HepG2 (cell line): ENCODE measurements around the gene PPP4C. TPM values are rescaled to one million over a fixed set of nuclear protein-coding genes. Genes with fewer than 3 reads are reported as not detected.

Source experiments
- ELF3 ChIP-seq: IDR thresholded peaks from 2 replicates; pipeline ENCODE4 v1.6.1; 2016; ENCODE audit warnings: missing genetic modification reagents, missing compliant biosample characterization
- HMG20B ChIP-seq: conservative IDR thresholded peaks from 2 replicates; pipeline ENCODE4 v1.6.1; 2016; ENCODE audit warnings: missing genetic modification reagents, missing compliant biosample characterization
- HOXA5 ChIP-seq: sonication (generic); formaldehyde crosslinking; IDR thresholded peaks from 2 replicates; pipeline ENCODE4 v1.4.0; 2020; ENCODE audit warnings: missing genetic modification reagents
- KMT2B ChIP-seq: IDR thresholded peaks from 2 replicates; pipeline ENCODE4 v1.6.1; 2016; ENCODE audit warnings: missing genetic modification reagents, missing compliant biosample characterization
- MED1 ChIP-seq: sonication (generic); formaldehyde crosslinking; IDR thresholded peaks from 2 replicates; pipeline ENCODE4 v1.4.0; 2020; ENCODE audit warnings: missing genetic modification reagents
- MLLT10 ChIP-seq: sonication (generic); formaldehyde crosslinking; IDR thresholded peaks from 2 replicates; pipeline ENCODE4 v1.4.0; 2020; ENCODE audit warnings: missing genetic modification reagents
- NFIC ChIP-seq: IDR thresholded peaks from 2 replicates; pipeline ENCODE4 v1.6.1; 2012; ENCODE audit warnings: mild to moderate bottlenecking, low read length, inconsistent platforms
- REPIN1 ChIP-seq: sonication (generic); formaldehyde crosslinking; IDR thresholded peaks from 2 replicates; pipeline ENCODE4 v1.8.0; 2022; ENCODE audit warnings: missing genetic modification reagents, low read depth, mild to moderate bottlenecking, borderline replicate concordance
- SKI ChIP-seq: fragments of 450-650 bp; IDR thresholded peaks from one replicate; pipeline ENCODE4 v1.6.1; 2018; ENCODE audit warnings: mild to moderate bottlenecking; ENCODE audit not compliant: partially characterized antibody
- SOX5 ChIP-seq: IDR thresholded peaks from 2 replicates; pipeline ENCODE4 v1.6.1; 2016; ENCODE audit warnings: borderline replicate concordance
- SOX6 ChIP-seq, 2 experiments: fragments of 450-650 bp in 1 of 2; sonication (generic) in 1 of 2; formaldehyde crosslinking in 1 of 2; IDR thresholded peaks; 2 replicates each; pipeline versions ENCODE4 v1.4.0 to v1.6.1; 2017 to 2020; ENCODE audit warnings: antibody characterized with exemption in 1 of 2, mild to moderate bottlenecking in 1 of 2, missing genetic modification reagents in 1 of 2
- TBP ChIP-seq: sonication (generic); formaldehyde crosslinking; IDR thresholded peaks from 2 replicates; pipeline ENCODE4 v1.5.0; 2020; ENCODE audit warnings: missing genetic modification reagents
- TMF1 ChIP-seq: sonication (generic); formaldehyde crosslinking; IDR thresholded peaks from 2 replicates; pipeline ENCODE4 v1.8.1; 2022; ENCODE audit warnings: low read depth, missing genetic modification reagents
- WIZ ChIP-seq: sonication (generic); formaldehyde crosslinking; IDR thresholded peaks from 2 replicates; pipeline ENCODE4 v1.5.1; 2020; ENCODE audit warnings: mild to moderate bottlenecking, missing genetic modification reagents
- YEATS4 ChIP-seq: sonication (generic); formaldehyde crosslinking; IDR thresholded peaks from 2 replicates; pipeline ENCODE4 v1.4.0; 2020; ENCODE audit warnings: missing genetic modification reagents, borderline replicate concordance
- ZBTB7B ChIP-seq: sonication (generic); formaldehyde crosslinking; IDR thresholded peaks from 2 replicates; pipeline ENCODE4 v1.4.0; 2020; ENCODE audit warnings: missing genetic modification reagents
- ZNF160 ChIP-seq: sonication (generic); formaldehyde crosslinking; IDR thresholded peaks from 2 replicates; pipeline ENCODE4 v1.8.0; 2022; ENCODE audit warnings: mild to moderate bottlenecking, inconsistent platforms, missing genetic modification reagents
- ZNF20 ChIP-seq: sonication (generic); formaldehyde crosslinking; IDR thresholded peaks from 2 replicates; pipeline ENCODE4 v1.4.0; 2020; ENCODE audit warnings: mild to moderate bottlenecking, moderate library complexity, missing genetic modification reagents
- ZNF253 ChIP-seq: sonication (generic); formaldehyde crosslinking; IDR thresholded peaks from 2 replicates; pipeline ENCODE4 v1.8.0; 2022; ENCODE audit warnings: mild to moderate bottlenecking, missing genetic modification reagents, borderline replicate concordance
- ZNF430 ChIP-seq: sonication (generic); formaldehyde crosslinking; IDR thresholded peaks from 2 replicates; pipeline ENCODE4 v1.9.0; 2021; ENCODE audit warnings: mild to moderate bottlenecking, missing genetic modification reagents
- ZNF44 ChIP-seq: sonication (generic); formaldehyde crosslinking; IDR thresholded peaks from 2 replicates; pipeline ENCODE4 v1.5.1; 2020; ENCODE audit warnings: mild to moderate bottlenecking, missing genetic modification reagents
- ZSCAN20 ChIP-seq: sonication (generic); formaldehyde crosslinking; IDR thresholded peaks from 2 replicates; pipeline ENCODE4 v1.4.0; 2020; ENCODE audit warnings: missing genetic modification reagents, mild to moderate bottlenecking, borderline replicate concordance
- polyA plus RNA-seq, 8 experiments: library from polyadenylated mRNA; depleted of rRNA in 3 of 8; stranded (reverse) in 7 of 8; unstranded in 1 of 8; fragments of >200 nt; fragmentation: Illumina TruSeq in 4 of 8; extraction: Trizol in 4 of 8; gene quantifications; 2 replicates each; pipeline versions ENCODE4 v1.2.1 to v1.2.3, GENCODE V29; 2011 to 2016; ENCODE audit warnings: low read depth in 4 of 8, missing spikeins in 1 of 8, mixed read lengths in 1 of 8; ENCODE audit not compliant: insufficient read depth in 1 of 8
- total RNA-seq, 5 experiments: library from RNA; depleted of rRNA; stranded (reverse); fragments of >200 nt; fragmentation: Illumina TruSeq; extraction: Trizol; gene quantifications; 2 replicates each; pipeline ENCODE4 v1.2.3, GENCODE V29; 2016; ENCODE audit warnings: low read depth in 1 of 5
- TF ChIP-seq, protein P1 (sequence below): sonication (generic); formaldehyde crosslinking; IDR thresholded peaks from 2 replicates; pipeline ENCODE4 v1.5.1; 2020; ENCODE audit warnings: mild to moderate bottlenecking, moderate library complexity, missing genetic modification reagents
- TF ChIP-seq, protein P2 (sequence below): sonication (generic); formaldehyde crosslinking; IDR thresholded peaks from 2 replicates; pipeline ENCODE4 v1.8.0; 2022; ENCODE audit warnings: mild to moderate bottlenecking, missing genetic modification reagents, moderate library complexity
- TF ChIP-seq, protein P3 (sequence below): sonication (generic); formaldehyde crosslinking; IDR thresholded peaks from 2 replicates; pipeline ENCODE4 v1.5.0; 2020; ENCODE audit warnings: mild to moderate bottlenecking, low read depth, missing genetic modification reagents, borderline replicate concordance

Gene PPP4C
- total and polyA plus RNA-seq, 2 of the 13 experiments (the other 11 are each of a cell fraction or from before 2014, with no cell fraction given): 176 to 220 TPM

DNA sequence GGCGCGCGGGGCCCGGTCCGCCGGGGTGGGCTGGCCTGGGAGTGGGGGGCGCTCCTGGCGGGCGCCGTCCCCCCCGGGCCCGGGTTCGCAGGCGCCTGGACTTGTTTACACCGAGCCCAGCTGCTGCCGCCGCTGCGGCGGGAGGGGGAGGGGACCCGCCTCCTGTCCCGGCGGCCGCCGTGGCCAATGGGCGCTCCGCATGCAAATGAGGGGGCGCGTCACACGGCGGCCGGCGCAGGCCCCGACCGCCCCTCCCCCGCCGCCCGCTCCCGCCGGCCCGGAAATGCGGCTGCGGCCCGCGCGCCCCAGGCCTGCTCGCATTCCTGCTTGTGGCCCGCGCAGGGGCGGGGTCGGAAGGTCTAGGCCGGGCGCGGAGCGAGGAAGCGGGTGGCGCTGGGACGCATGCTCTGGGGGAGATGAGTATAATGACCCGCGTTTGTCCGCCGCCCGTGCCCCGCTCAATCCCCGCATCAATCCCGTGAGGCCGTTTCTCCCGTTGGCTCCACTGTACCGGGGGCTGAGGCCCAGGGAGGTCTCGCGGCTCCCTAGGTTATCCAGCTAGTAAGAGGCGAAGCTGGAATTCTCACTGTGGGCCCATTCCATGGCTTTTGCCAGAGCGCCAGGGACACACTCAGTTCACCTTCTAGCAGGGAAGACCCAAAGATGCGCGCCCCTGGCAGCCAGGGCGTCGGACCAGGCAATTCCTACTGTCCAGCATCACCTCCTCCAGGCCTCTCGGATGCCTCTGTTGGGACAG lies 20.5 kb downstream of the PPP4C start, which contains the start of gene YPEL3 (continued):
- TF ChIP-seq ZBTB7B (no peak), HOXA5 (CRISPR knock-in tag) (no peak; the same call in 1 of the 2 replicates), WIZ (CRISPR knock-in tag) (no peak), SKI (peak; percentile 67), ZSCAN20 (CRISPR knock-in tag) (0 out of 2 replicates have a peak, but pooled peaks have one; percentile 48), ZNF20 (CRISPR knock-in tag) (no peak), MLLT10 (CRISPR knock-in tag) (no peak), ZNF44 (CRISPR knock-in tag) (0 out of 2 replicates have a peak, but pooled peaks have one; percentile 61), ZNF160 (CRISPR knock-in tag) (peak; percentile 67; the same call in 1 of the 2 replicates), TBP (CRISPR knock-in tag) (no peak), ELF3 (peak; percentile 87), TMF1 (CRISPR knock-in tag) (peak; percentile 90), ZNF430 (0 out of 2 replicates have a peak, but pooled peaks have one; percentile 34), KMT2B (peak; percentile 44; the same call in 1 of the 2 replicates), NFIC (no peak), REPIN1 (CRISPR knock-in tag) (peak; percentile 77), SOX6 (IDR thresholded peaks at IDR 0.05) (no peak), SOX6 (CRISPR knock-in tag; IDR thresholded peaks at IDR 0.05) (peak; percentile 65), YEATS4 (CRISPR knock-in tag) (peak; percentile 67; the same call in 1 of the 2 replicates), MED1 (CRISPR knock-in tag) (peak; percentile 74; the same call in 1 of the 2 replicates), ZNF253 (CRISPR knock-in tag) (no peak), HMG20B (CRISPR knock-in tag) (no peak), SOX5 (CRISPR knock-in tag) (peak; percentile 41; the same call in 1 of the 2 replicates)
- TF ChIP-seq, protein P1, sequence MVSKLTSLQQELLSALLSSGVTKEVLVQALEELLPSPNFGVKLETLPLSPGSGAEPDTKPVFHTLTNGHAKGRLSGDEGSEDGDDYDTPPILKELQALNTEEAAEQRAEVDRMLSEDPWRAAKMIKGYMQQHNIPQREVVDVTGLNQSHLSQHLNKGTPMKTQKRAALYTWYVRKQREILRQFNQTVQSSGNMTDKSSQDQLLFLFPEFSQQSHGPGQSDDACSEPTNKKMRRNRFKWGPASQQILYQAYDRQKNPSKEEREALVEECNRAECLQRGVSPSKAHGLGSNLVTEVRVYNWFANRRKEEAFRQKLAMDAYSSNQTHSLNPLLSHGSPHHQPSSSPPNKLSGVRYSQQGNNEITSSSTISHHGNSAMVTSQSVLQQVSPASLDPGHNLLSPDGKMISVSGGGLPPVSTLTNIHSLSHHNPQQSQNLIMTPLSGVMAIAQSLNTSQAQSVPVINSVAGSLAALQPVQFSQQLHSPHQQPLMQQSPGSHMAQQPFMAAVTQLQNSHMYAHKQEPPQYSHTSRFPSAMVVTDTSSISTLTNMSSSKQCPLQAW: peak; percentile 71
- TF ChIP-seq, protein P2, sequence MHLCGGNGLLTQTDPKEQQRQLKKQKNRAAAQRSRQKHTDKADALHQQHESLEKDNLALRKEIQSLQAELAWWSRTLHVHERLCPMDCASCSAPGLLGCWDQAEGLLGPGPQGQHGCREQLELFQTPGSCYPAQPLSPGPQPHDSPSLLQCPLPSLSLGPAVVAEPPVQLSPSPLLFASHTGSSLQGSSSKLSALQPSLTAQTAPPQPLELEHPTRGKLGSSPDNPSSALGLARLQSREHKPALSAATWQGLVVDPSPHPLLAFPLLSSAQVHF (CRISPR knock-in tag): no peak
- TF ChIP-seq, protein P3, sequence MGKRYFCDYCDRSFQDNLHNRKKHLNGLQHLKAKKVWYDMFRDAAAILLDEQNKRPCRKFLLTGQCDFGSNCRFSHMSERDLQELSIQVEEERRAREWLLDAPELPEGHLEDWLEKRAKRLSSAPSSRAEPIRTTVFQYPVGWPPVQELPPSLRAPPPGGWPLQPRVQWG (CRISPR knock-in tag): no peak
